ENCODE data around the gene CR2.
"Not testable (repeated sequence)": the region's sequence is repeated elsewhere in the genome, so short reads cannot be mapped to it uniquely, and the experiment has no call there.

The CR2 gene

GRCh38 chr1:207454046-207454964, at the start of gene CR2:
CR2 (plus strand) TSS chr1:207454328; CDS start chr1:207454419, 91 bp downstream.
- peak in 1 of 2 donors; percentile 36 for DNase-seq (ENCODE audit: low read depth in 1 of 2, low spot score in 1 of 2)

GRCh38 chr1:207404849-207405525, 49.1 kb upstream of the CR2 start:
- no peak for DNase-seq (ENCODE audit: low read depth in 1 of 2, low spot score in 1 of 2)

GRCh38 chr1:207405814-207406213, 48.3 kb upstream of the CR2 start:
- no peak for DNase-seq (ENCODE audit: low read depth in 1 of 2, low spot score in 1 of 2)

DNA sequence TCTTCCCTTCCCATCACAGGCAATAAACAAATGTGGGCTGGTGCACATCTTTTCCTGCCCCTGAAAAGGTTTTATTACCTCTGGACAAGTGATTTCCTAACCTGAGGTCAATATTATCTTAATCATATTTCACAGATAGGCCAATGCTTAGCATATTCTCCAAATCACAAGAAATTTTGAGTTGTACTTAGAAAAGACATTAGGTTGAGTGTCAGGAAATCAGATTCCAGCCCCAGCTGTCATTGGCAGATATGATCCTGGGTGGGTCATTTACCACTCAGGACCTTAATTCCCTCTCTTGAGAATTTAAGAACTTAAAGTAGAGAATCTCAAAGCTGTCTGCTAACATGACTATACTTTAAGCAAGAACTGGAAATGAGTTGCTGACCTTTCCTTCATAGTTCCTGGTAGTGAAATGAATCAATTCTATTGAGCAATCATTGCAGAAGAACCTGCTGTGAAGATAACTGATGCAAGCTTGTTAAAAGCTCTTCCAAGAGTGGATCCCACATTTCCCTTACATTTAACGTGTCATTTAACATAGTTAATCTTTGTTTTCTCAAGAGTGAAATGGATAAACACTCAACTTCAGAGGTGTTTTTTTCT, 46.4 kb upstream of the CR2 start:
- DNase-seq (ENCODE audit: low read depth in 1 of 2, low spot score in 1 of 2): no peak

DNA sequence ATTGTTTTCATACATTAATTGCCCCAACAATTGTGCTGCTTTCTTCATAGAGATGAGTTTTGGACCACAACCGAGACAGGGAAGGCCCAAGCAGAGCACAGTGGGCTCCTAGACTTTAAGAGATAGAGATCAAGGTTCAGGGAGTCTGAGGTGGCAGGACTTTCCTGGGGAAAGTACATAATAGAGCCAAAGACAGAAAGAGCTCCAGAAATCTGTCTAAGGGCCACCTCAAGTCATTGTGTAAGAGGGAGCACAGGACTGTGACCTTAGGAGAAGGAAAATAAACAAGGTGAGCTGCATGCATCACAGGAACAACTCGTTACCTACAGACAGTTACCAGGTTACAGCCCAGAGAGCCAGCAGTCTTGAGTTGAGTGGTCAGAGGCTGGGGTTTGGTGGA, 41.3 kb upstream of the CR2 start:
- DNase-seq (ENCODE audit: low read depth in 1 of 2, low spot score in 1 of 2): no peak

DNA sequence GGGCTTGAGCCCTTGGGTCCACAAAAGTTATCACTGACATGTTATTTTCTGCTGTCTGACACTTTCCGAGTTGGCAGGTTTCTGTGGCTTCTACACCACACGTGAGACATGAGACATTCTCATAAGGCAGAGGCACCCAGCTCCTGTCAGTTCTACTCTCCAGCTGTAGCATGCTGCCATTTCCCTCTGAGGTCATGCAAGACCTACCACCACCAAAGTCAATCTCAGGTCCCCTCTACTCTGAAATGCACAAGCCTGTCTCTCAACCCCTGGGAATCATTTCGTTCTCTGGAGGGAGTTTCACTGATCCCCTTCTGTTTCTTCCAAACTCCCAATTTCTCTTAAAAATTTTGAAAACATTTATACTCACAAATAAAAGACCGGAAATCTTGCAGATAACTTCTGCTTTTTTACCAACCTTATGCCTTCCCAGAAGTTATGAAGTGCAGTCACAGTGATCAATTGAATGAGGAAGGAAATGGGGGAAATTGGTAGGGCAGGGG, 39.5 kb upstream of the CR2 start:
- DNase-seq (ENCODE audit: low read depth in 1 of 2, low spot score in 1 of 2): no peak

GRCh38 chr1:207417076-207417475, 37.1 kb upstream of the CR2 start:
- DNase-seq (ENCODE audit: low read depth in 1 of 2, low spot score in 1 of 2): no peak

DNA sequence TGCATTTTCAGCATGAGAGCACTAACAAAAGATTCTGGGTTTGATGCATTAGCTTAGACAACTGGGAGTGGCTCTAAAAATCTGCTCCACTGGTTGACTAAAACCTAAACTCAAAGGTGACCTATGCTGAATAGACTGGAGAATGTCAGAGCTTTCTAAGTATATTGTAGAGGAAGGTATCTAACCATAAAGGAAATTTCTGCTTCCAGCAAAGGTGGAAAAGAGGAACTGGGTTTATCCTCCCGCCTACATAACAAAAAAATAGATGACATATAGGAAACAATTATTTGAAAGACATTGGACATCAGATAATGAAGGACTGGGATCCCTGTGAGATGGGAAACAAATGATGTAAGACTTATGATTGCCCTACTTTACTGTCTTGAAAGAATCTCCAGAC, 35.8 kb upstream of the CR2 start:
- DNase-seq (ENCODE audit: low read depth in 1 of 2, low spot score in 1 of 2): no peak

GRCh38 chr1:207420109-207420508, 34.0 kb upstream of the CR2 start:
- no peak for DNase-seq (ENCODE audit: low read depth in 1 of 2, low spot score in 1 of 2)

- DNase-seq (ENCODE audit: low read depth in 1 of 2, low spot score in 1 of 2): no peak
Measured at GRCh38 chr1:207421078-207421477, 33.0 kb upstream of the CR2 start.

- DNase-seq (ENCODE audit: low read depth in 1 of 2, low spot score in 1 of 2): no peak
Measured at GRCh38 chr1:207423560-207424292, 30.4 kb upstream of the CR2 start.

- no peak for DNase-seq (ENCODE audit: low read depth in 1 of 2, low spot score in 1 of 2)
Measured at GRCh38 chr1:207424570-207425131, 29.5 kb upstream of the CR2 start.

DNA sequence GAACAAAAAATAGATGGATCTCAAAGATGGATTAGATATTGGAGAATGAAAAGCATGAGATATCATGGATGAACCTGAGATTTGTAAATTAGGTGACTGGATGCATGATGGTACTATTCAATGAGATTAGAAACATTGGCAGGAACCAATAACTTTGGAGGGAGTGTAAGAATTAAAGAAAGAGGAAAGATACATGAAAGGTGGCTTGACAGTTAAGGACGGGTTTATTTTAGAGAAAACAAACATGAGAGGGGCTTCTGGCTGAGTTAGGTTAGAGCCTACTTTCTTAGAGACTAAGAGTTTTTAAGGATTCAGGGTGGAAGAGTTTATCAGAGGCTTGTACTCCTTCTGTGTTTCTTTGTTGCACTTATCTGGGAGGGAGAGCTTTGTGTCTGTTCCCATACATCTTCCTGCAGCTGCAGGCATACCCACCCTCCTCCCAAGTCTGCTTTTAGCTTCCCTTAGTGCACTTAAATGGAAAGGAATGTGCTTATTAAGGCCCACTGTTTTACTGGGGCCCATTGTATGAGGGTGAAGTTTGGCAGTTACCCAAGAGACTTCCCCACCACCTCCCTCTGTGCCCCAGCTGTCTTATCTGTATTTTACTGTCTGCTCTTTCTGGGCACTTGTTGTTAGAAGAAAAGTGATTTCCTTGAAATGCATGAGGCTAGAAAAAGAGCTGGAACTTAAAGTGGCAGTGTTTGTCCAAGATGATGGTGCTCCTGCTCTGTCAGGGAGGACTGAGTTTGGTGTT, 26.1 kb upstream of the CR2 start:
- no peak for DNase-seq (ENCODE audit: low read depth in 1 of 2, low spot score in 1 of 2)

DNA sequence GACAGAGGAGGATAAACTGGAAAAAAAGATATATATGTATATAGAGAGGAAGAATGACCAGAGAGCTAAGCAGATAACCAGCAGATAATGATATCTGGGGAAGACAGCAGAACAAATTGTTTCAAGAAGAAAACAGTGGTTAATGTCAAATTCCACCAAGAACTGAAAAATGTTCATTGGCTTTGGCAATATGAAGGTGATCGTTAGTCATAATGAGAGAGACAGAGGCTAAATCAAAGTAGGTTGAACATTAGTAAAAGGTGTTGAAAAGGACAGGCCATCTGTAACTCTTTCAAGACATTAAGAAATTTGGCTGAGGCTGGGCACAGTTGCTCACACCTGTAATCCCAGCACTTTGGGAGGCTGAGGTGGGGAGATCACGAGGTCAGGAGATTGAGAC, 25.3 kb upstream of the CR2 start:
- no peak for DNase-seq (ENCODE audit: low read depth in 1 of 2, low spot score in 1 of 2)

DNA sequence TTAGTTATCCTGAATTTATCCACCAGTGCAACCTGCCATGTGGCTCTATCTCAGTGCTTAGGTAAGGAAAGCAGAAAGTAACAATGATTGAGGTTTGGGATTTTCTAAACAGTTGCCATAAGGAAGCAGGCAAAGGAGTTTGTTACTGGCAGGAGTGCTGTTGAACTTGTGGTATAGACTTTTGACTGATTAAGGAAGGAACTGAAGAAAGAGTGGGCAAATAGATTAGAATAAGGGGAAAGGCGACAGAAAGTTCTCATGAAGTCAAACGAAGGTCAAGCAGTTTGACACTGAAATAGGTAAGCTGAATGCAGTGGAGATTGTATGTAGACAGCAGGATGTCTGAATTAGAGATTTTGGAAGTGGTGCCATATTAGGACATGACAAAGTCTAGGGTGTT, 24.2 kb upstream of the CR2 start:
- no peak for DNase-seq (ENCODE audit: low read depth in 1 of 2, low spot score in 1 of 2)

DNA sequence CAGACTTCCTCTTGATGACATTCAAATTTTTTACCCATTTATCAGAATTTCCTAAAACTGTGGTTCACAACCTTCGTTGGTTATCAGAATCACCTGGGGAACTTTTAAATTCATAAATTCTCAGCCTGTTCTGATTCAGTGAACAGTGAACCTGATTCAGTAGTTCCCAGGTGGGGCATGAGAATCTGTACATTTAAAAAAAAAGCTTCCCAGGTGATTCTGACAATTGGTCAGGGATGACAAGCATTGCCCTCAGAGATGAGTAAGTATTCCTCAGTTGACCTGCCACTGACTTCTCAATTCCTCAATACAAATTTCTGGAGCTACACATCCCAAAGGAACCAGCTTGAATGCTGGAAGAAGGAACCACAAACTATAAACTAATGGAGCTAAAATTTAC, 23.5 kb upstream of the CR2 start:
- DNase-seq (ENCODE audit: low read depth in 1 of 2, low spot score in 1 of 2): no peak

- DNase-seq (ENCODE audit: low read depth in 1 of 2, low spot score in 1 of 2): no peak
Measured at GRCh38 chr1:207431508-207431907, 22.6 kb upstream of the CR2 start.

- no peak for DNase-seq (ENCODE audit: low read depth in 1 of 2, low spot score in 1 of 2)
Measured at GRCh38 chr1:207433435-207433834, 20.7 kb upstream of the CR2 start.

GRCh38 chr1:207436746-207437145, 17.4 kb upstream of the CR2 start:
- not testable (repeated sequence) for DNase-seq (ENCODE audit: low read depth in 1 of 2, low spot score in 1 of 2)

DNA sequence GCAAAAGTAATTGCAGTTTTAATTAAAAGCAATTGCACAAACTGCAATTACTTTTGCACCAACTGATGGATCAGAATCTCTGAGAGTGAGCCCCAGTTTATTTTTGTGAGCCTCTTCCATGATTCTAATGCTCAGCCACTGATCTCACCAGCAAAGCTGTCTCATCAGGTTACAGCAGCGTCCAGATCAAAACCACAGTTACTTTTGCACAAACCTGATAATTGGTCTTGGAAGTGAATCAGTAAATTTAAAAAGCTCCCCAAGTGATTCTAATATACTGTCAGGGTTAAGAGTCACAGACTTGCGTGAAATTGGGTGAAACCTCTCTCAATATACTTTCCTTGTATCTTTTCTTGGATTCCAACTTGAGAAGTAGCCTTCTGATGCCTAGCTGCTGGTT, 13.5 kb upstream of the CR2 start:
- no peak for DNase-seq (ENCODE audit: low read depth in 1 of 2, low spot score in 1 of 2)

All from stimulated activated CD4-positive, alpha-beta T cell treated with anti-CD3 and anti-CD28 coated beads, Interleukin-15, amount 100 ng/mL, for 1 hour (primary cell).